ENCODE measurements around the gene NRCAM.

DNA sequence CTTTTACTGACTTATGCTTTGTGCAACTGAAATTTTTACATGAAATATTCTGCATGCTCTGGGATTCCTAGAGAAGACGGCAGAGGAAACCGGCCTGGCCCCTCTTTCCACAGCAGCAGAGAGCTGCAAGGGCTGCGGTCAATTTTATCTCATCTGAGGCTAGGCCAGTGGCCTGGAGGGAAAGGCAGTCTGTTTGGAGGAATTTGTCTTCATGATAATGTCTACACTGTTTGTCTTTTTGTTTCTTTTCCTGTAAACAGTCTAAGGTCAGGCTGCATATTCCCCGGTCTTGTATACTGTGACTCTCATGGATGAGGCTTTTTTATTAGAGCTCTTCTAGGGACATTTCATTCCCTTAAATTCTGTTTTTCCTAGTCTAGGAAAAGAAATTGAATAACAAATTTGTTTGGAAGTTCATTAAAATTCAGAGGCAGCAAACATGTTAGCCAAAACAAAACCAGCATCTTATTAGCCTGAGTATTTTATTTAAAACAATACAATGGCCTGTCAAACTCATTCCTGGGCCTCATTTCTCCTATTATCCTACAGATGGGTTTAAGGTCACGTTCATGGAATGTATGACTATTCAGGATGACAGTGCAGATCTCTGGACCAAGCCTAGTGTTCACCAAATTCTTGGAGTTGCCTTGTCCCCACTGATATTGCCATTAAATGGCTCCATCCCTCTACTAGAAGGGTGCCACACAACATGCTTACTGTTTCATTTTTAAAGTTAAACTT is 352.5 kb downstream of the NRCAM start:
- no peak for TF ChIP-seq CTCF (IDR thresholded peaks at IDR 0.05)
- TF ChIP-seq POLR2A (IDR thresholded peaks at IDR 0.05) = no peak

Measured in lower leg skin (tissue), 3 donors.